SW 1271 (cell line): Measurements from ENCODE around the gene VEGFB.

ENCODE experiments used
- DNase-seq, 2 experiments: peaks; one replicate each; lab custom pipeline; 2025; lab: John Stamatoyannopoulos, UW

VEGFB gene

GRCh38 chr11:64283092-64283491 lies 48.7 kb downstream of the VEGFB start:
- no peak for DNase-seq

- peak; percentile 78 to 89 for DNase-seq
These were observed 49.9 kb downstream of the VEGFB start, which contains the start of gene BAD for GRCh38 chr11:64284048-64284961. Gene BAD (minus strand): TSS chr11:64284665. CDS start chr11:64284368, 297 bp downstream.

- peak in 1 of 2 experiments; percentile 75 for DNase-seq
These were observed 50.8 kb downstream of the VEGFB start, which contains the start of gene GPR137 for GRCh38 chr11:64284962-64285884. Gene GPR137 (plus strand): TSS chr11:64285848. CDS start chr11:64286525, 677 bp downstream.

- DNase-seq: peak in 1 of 2 experiments; percentile 40
These were observed 51.8 kb downstream of the VEGFB start for GRCh38 chr11:64285885-64286800.

GRCh38 chr11:64286801-64287159 lies 52.4 kb downstream of the VEGFB start:
- no peak for DNase-seq

GRCh38 chr11:64287676-64288352 lies 53.4 kb downstream of the VEGFB start:
- DNase-seq: no peak

GRCh38 chr11:64288353-64288750 lies 54.0 kb downstream of the VEGFB start:
- DNase-seq: no peak
